IgD-negative memory B cell (primary cell): Measurements from ENCODE around the gene MTA3. TPM values are rescaled to one million over a fixed set of nuclear protein-coding genes. Genes with fewer than 3 reads are reported as not detected.
"Not testable (repeated sequence)": the region's sequence is repeated elsewhere in the genome, so short reads cannot be mapped to it uniquely, and the experiment has no call there.

Experiments used
- H3K27ac Mint-ChIP-seq, 3 donors: one replicate each; pipeline ENCODE4 v1.8.0; 2020 to 2022; ENCODE audit warnings: mild to moderate bottlenecking in 3 of 3, mixed read lengths in 3 of 3, moderate library complexity in 1 of 3
- H3K27me3 Mint-ChIP-seq: one replicate; pipeline ENCODE4 v1.8.0; 2021; ENCODE audit warnings: mixed read lengths
- H3K36me3 Mint-ChIP-seq: one replicate; pipeline ENCODE4 v1.8.0; 2020; ENCODE audit warnings: mild to moderate bottlenecking, mixed read lengths
- H3K4me1 Mint-ChIP-seq, 3 donors: one replicate each; pipeline ENCODE4 v1.8.0; 2020 to 2022; ENCODE audit warnings: mixed read lengths in 3 of 3, mild to moderate bottlenecking in 1 of 3
- H3K4me3 Mint-ChIP-seq, 4 donors: one replicate each; pipeline ENCODE4 v1.8.0; 2020 to 2022; ENCODE audit warnings: mild to moderate bottlenecking in 4 of 4, mixed read lengths in 4 of 4, moderate library complexity in 3 of 4
- H3K9me3 Mint-ChIP-seq, 3 donors: one replicate each; pipeline ENCODE4 v1.8.0; 2020 to 2021; ENCODE audit warnings: mixed read lengths in 3 of 3, mild to moderate bottlenecking in 1 of 3
- polyA plus RNA-seq: library from polyadenylated mRNA; unstranded; fragments of 300-500 nt; fragmentation: Illumina TruSeq; gene quantifications from one replicate; pipeline ENCODE4 v1.2.3, GENCODE V29; 2021

The MTA3 gene
- polyA plus RNA-seq, 1 donor from 2014 or later = 8.8 TPM

DNA sequence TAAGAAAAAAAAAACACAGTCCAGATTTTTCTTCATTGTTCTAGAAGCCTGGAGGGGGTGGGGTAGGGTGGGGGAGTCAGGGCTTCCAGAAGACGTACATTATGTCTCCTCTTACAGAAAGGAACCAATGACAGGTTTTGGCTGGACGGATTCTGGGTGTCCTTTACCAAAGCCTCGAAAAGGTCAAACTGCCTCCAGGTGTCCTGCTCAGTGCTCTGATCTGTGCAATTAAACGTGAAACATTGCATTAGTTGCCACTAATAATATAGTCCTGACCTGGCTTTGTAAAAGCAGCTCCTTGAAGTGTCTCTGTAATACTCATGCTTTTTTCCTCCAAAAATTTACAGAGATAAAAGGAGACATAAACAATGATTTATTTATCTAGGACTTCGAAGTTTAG is 11.1 kb upstream of the MTA3 start:
- H3K4me3 Mint-ChIP-seq = no peak overlapping the region
- H3K27me3 Mint-ChIP-seq = no peaks in the 10 kb centered on the region
- H3K4me1 Mint-ChIP-seq = peaks cover 3 to 6% (median 5%) of the 10 kb centered on the region in 3 donors
- H3K9me3 Mint-ChIP-seq = no peaks in the 10 kb centered on the region
- H3K36me3 Mint-ChIP-seq = no peaks in the 10 kb centered on the region
- H3K27ac Mint-ChIP-seq = peak overlapping the region in 1 of 3 donors; percentile 53

DNA sequence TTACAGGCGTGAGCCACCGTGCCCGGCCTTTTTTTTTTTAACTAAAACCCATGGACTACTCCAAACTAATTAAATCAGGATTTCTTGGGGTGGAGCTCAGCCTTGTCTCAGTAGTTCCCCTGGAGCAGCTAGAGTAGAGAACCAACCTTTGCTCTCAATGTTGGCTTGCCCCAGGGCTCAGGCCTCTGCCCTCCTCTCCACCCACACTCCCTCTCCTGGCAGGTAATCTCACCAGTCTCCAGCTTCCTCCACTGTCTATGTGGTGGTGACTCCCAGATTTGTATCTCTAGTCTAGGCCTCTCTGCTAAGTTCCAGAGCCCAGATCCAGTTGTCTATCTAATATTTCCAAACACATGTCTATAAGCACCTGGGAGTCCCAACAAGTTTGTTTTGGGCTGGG is 9.6 kb upstream of the MTA3 start:
- Mint-ChIP-seq H3K4me3 (no peak overlapping the region), H3K27ac (no peak overlapping the region), H3K4me1 (peaks cover 3 to 6% (median 5%) of the 10 kb centered on the region in 3 donors), H3K36me3 (no peaks in the 10 kb centered on the region), H3K27me3 (no peaks in the 10 kb centered on the region), H3K9me3 (no peaks in the 10 kb centered on the region)

DNA sequence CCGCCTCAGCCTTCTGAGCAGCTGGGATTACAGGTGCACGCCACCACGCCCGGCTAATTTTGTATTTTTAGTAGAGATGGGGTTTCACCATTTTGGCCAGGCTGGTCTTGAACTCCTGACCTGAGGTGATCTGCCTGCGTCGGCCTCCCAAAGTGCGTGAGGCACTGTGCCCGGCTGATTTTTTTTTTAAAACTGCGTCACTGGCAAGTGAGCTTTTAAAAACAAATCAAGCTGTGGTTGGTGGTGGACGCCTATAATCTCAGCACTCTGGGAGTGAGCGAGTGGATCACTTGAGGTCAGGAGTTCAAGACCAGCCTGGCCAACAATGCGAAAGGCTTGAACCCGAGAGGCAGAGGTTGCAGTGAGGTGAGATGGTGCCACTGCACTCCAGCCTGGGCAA is 8.3 kb upstream of the MTA3 start:
- peak overlapping the region in 1 of 3 donors; percentile 57 for H3K27ac Mint-ChIP-seq
- not testable (repeated sequence) for H3K27me3 Mint-ChIP-seq, H3K4me1 Mint-ChIP-seq, H3K36me3 Mint-ChIP-seq, H3K9me3 Mint-ChIP-seq, H3K4me3 Mint-ChIP-seq

DNA sequence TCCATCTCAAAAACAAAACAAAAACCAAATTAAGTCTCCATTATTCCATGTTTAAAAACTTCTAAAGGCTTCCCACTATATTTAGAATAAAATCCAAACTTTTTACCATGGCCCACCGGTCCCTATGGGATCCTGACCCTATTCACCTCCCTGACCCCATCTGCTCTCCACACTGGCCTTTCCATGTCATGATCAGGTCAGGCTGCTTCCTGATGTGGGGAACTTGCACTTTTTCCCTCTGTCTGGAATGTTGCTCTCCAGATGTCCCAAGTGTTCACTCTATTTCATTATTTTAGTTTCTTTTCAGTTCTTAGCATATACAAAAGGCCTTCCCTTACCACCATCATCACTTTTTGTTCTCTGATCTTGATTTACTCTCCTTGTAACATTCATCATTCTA is 7.5 kb upstream of the MTA3 start:
- Mint-ChIP-seq H3K27me3 (no peaks in the 10 kb centered on the region), H3K4me1 (peaks cover 4 to 7% (median 6%) of the 10 kb centered on the region in 3 donors), H3K27ac (no peak overlapping the region), H3K9me3 (no peaks in the 10 kb centered on the region), H3K4me3 (peak overlapping the region in 1 of 4 donors; percentile 28), H3K36me3 (no peaks in the 10 kb centered on the region)

DNA sequence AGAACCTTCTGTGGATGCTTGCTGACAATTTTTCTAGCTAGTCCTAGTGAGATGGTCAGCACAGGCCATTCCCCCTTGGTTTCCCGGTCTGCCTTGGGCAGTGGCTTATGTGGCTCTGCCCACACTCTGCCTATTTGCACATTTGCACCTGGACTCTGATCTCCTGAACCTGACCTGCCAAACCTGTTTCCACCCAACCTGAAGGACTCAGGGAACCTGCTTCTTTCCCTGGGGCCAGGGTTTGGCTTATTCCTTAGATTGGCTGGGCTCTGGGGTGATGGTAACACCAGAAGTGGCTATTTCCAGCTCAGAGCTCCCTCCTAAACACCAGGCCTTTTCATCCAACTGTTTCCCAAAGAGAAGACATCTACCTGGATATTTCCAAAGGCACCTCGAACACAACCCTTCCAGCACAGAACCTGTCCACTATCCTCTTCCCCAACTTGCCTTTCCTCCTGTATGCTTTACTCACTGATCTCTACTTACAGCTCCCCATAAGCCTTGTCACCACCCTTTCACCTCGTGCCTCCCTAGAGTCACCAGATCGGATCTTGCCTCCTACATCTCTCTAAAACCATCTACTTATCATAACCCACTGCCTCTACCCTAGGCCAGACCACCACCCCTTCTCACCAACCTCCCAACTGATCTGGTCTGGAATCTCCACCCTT is 5.8 kb upstream of the MTA3 start:
- Mint-ChIP-seq H3K4me3 (no peak overlapping the region), H3K4me1 (peaks cover 18 to 22% (median 18%) of the 10 kb centered on the region in 3 donors), H3K9me3 (no peaks in the 10 kb centered on the region), H3K27me3 (no peaks in the 10 kb centered on the region), H3K36me3 (no peaks in the 10 kb centered on the region), H3K27ac (peak overlapping the region in 1 of 3 donors; percentile 48)

DNA sequence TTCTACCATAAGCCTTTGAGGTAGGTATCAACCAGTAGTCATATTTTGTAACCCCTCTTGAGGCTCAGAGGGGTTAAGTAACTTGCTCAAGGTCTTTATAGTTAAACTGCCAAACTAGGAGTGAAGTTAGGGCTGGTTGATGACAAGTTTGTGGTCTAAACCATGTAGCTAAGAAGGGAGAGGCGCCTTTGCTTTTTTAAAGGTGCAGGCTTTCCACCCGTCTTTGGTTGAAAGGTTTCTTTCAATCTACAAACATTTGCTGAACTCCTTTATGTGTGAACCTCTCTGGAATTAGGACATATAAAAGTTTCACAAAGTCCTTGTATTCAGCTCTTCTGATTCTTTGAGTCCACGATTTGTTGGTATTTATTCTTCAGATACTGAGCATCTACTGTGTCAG is 2.4 kb upstream of the MTA3 start:
- H3K36me3 Mint-ChIP-seq = no peaks in the 10 kb centered on the region
- peak overlapping the region in 2 of 4 donors; percentile 23 to 96 for H3K4me3 Mint-ChIP-seq
- peaks cover 30 to 38% (median 31%) of the 10 kb centered on the region in 3 donors for H3K4me1 Mint-ChIP-seq
- no peaks in the 10 kb centered on the region for H3K9me3 Mint-ChIP-seq
- peak overlapping the region; percentile 88 to 97 (median 88) for H3K27ac Mint-ChIP-seq
- no peaks in the 10 kb centered on the region for H3K27me3 Mint-ChIP-seq

DNA sequence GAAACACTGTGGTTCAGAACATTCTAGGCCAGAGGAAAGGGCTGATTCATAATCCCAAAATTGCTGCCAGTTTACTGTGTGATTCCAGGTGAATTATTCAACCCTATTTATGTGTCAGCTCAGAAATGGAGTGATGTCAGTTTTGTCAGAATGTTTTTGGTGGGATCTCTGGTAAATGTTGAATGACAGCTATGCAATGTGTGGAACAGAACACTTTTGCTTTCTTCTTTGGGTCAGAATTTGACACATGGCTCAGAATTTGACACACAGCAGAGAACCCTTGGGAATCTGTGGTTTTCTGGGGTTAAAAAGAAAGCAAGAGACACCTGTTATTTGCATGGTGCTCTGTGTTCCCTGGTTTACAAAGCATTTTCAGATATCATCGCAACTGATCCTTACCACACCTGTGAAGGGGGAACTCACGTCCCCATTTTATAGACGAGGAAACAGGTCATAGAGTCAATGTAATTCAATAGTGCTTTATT is 1.6 kb upstream of the MTA3 start:
- no peaks in the 10 kb centered on the region for H3K36me3 Mint-ChIP-seq
- H3K4me3 Mint-ChIP-seq = peak overlapping the region; percentile 77 to 96 (median 84)
- peak overlapping the region; percentile 88 to 97 (median 88) for H3K27ac Mint-ChIP-seq
- H3K9me3 Mint-ChIP-seq = no peaks in the 10 kb centered on the region
- no peaks in the 10 kb centered on the region for H3K27me3 Mint-ChIP-seq
- peaks cover 28 to 34% (median 29%) of the 10 kb centered on the region in 3 donors for H3K4me1 Mint-ChIP-seq

DNA sequence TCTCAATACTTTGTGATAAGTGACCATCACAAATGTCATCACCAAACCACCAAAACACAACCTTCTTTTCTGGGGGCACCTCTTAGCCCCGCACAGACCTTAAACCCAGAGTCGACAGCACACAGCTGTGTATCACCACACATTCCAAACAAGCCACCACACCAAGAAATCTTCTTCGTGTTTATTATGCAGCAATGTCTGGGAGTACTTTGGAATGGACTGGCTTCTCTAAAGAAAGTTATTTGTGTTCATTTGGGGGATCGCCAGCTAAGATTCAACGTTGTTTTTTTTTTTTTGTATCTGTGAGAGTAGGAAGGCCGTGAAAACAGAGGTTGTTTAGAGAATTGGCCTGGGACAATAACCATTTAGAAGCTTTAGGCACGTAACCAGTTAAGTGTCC is 1.1 kb upstream of the MTA3 start:
- Mint-ChIP-seq H3K27me3 (no peaks in the 10 kb centered on the region), H3K4me3 (peak overlapping the region; percentile 77 to 96 (median 84)), H3K9me3 (no peaks in the 10 kb centered on the region), H3K4me1 (peaks cover 26 to 32% (median 29%) of the 10 kb centered on the region in 3 donors), H3K36me3 (no peaks in the 10 kb centered on the region), H3K27ac (peak overlapping the region; percentile 88 to 97 (median 88))

DNA sequence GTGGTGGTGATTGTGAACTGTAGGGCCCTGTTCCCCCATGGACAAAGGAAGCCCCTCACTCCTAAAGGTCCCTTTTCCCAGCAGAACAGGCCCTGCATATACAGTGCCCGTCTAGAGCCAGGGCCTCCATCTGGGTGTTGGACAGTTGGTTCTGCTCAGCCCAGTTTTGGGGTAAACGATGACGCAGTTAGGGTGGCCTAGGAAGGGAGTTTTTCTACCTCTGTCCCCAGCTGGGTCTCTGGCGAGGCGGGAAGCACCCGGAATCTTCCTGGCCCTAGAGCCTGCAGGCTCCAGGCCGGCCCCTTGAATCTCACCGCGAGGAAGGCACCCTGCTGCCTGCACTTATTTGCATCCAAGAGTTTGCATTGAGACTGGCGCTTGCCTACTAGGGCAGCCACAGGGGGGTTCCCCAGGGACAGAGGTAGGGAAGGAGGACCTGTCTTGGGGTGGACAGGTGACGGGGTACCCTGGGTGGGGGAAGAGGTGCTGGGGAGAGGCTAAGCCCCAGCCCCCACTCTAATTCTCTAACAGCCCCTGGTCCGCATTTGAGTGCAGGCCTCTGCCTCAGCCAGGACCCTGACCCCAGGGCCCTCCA is 529 bp upstream of the MTA3 start:
- H3K36me3 Mint-ChIP-seq = no peaks in the 10 kb centered on the region
- no peaks in the 10 kb centered on the region for H3K27me3 Mint-ChIP-seq
- no peaks in the 10 kb centered on the region for H3K9me3 Mint-ChIP-seq
- H3K27ac Mint-ChIP-seq = peak overlapping the region; percentile 88 to 97 (median 88)
- peaks cover 26 to 33% (median 29%) of the 10 kb centered on the region in 3 donors for H3K4me1 Mint-ChIP-seq
- H3K4me3 Mint-ChIP-seq = peak overlapping the region; percentile 83 to 96 (median 89)

DNA sequence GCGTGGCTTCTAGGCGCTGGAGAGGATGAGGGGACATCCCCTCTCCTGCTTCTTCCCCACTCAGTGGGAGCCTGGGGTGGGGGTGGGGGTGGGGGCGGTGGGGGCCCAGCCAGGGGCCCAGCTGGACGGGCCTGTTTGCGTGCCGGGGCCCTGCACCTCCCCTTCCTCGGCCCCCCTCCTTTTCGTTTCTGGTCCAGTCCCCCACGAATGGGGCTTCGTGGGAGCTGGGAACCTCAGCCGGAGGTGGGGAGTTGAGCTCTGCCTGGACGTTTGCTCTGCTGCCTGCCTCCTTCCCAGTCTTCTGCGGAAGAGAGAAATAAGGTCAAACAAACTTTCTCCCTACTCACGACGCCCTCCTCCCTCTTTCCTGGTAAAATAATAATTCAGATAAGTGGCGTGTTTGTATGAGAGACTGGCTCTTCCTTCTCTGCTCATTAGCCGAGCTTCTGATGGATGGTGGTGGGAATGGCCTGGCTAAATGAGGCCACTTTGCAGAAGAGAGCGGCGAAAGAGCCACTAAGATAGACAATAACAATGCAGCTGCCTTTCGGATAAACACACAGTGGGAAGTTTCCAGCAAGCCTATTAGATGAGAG is 782 bp downstream of the MTA3 start:
- no peaks in the 10 kb centered on the region for H3K27me3 Mint-ChIP-seq
- H3K4me1 Mint-ChIP-seq = peaks cover 26 to 35% (median 29%) of the 10 kb centered on the region in 3 donors
- no peaks in the 10 kb centered on the region for H3K9me3 Mint-ChIP-seq
- H3K36me3 Mint-ChIP-seq = no peaks in the 10 kb centered on the region
- H3K4me3 Mint-ChIP-seq = peak overlapping the region; percentile 83 to 95 (median 92)
- H3K27ac Mint-ChIP-seq = peak overlapping the region; percentile 89 to 93 (median 92)

DNA sequence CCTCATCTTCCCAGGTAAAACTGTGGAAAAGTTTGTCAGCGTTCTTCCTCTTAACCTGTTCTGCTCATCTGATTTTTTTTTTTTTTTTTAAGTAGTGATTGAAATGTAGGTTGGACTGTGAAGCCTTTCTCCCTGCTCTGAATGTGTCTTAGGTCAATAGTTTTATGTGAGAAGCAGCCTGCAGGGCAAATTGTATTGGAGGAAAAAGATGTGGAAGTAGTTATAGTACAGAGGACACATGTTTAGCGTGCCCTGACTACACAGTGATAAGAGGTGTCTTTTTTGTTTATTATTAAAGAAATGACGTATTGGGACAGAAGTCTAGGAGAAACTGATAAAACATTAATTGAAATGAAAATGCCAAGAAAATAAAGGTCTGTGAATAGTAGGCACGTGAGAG is 1.5 kb downstream of the MTA3 start:
- Mint-ChIP-seq H3K4me3 (peak overlapping the region; percentile 83 to 95 (median 92)), H3K4me1 (peaks cover 26 to 35% (median 29%) of the 10 kb centered on the region in 3 donors), H3K9me3 (no peaks in the 10 kb centered on the region)

DNA sequence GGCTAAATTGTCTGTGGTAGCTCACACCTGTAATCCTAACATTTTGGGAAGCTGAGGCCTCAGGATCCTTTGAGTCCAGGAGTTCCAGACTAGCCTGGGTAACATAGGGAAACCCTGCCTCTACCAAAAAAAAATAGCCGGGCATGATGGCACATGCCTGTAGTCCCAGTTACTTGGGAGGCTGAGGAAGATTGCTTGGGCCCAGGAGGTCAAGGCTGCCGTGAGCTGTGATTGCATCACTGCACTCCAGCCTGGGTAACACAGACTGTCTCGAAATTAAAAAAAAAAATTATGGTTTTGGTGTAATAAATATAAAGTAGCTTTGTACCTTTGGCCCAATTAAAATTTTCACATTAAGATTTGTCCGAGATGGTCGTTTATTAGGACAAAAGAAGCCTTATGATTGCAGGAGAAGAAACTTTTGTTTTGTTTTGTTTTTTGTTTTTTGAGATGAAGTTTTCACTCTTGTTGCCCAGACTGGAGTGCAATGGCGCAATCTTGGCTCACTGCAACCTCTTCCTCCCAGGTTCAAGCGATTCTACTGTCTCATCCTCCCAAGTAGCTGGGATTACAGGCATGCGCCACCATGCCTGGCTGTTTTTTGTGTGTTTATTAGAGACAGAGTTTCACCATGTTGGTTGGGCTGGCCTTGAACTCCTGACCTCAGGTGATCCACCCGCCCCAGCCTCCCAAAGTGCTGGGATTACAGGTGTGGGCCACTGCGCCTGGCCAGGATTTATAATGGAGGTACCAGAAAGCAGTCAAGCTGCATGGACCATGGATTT is 4.1 kb downstream of the MTA3 start:
- Mint-ChIP-seq H3K27ac (peak overlapping the region in 1 of 3 donors; percentile 35), H3K27me3 (no peaks in the 10 kb centered on the region), H3K4me3 (peak overlapping the region in 2 of 4 donors; percentile 22 to 68), H3K4me1 (peaks cover 18 to 24% (median 22%) of the 10 kb centered on the region in 3 donors), H3K9me3 (no peaks in the 10 kb centered on the region), H3K36me3 (peaks cover 6% of the 10 kb centered on the region)

More for the DNA sequence above, 1.5 kb downstream of the MTA3 start:
- Mint-ChIP-seq H3K27me3 (no peaks in the 10 kb centered on the region), H3K36me3 (no peaks in the 10 kb centered on the region), H3K27ac (peak overlapping the region; percentile 71 to 93 (median 89))

DNA sequence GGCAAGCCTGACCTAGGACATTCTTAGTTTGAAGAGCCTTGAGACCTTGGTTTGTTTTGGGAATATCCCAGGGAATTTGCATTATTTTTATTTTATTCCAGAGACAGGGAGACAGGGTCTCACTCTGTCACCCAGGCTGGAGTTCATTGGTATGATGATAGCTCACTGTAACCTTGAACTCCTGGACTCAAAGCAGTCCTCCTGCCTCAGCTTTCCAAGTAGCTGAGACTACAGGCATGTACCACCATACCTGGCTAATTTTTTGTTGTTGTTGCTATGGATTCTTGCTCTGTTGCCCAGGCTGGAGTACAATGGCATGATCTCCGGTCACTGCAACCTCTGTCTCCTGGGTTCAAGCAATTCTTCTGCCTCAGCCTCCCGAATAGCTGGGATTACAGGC is 4.8 kb downstream of the MTA3 start:
- peak overlapping the region in 1 of 3 donors; percentile 35 for H3K27ac Mint-ChIP-seq
- peaks cover 13 to 17% (median 17%) of the 10 kb centered on the region in 3 donors for H3K4me1 Mint-ChIP-seq

DNA sequence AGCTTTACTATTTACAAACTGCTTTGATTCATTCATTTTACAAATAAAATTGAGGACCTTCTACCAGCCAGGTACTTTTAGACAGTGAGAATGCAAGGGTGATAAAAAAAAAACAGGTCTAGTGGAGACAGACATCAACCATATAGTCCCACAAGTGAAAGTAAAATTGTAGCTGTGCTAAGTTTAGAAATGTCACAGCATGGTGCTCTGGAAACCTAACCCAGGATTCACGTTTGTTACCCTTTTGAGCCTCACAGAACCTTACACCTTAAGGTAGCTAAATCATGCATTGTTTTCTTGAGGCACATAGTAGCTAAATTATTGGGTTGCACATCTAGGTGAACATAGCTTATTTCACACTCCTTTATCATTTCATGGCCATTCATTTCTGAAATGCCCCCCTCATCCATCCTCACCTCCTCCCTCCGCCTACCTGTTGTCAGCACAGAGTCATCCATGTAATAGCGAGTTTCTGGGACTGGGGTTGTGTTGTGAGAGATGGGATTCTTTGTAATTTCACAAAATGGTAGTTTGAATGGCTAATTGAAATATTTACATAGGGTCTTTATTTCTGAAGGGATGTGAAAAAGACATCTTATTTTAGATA is 7.1 kb downstream of the MTA3 start:
- no peaks in the 10 kb centered on the region for H3K27me3 Mint-ChIP-seq
- peaks cover 5 to 7% (median 7%) of the 10 kb centered on the region in 3 donors for H3K4me1 Mint-ChIP-seq
- peak overlapping the region in 1 of 4 donors; percentile 18 for H3K4me3 Mint-ChIP-seq
- H3K27ac Mint-ChIP-seq = no peak overlapping the region
- H3K36me3 Mint-ChIP-seq = peaks cover 15% of the 10 kb centered on the region
- H3K9me3 Mint-ChIP-seq = no peaks in the 10 kb centered on the region

More for the DNA sequence above, 4.8 kb downstream of the MTA3 start:
- peak overlapping the region in 1 of 4 donors; percentile 68 for H3K4me3 Mint-ChIP-seq
- peaks cover 8% of the 10 kb centered on the region for H3K36me3 Mint-ChIP-seq
- H3K27me3 Mint-ChIP-seq = no peaks in the 10 kb centered on the region
- H3K9me3 Mint-ChIP-seq = no peaks in the 10 kb centered on the region
